LNCaP clone FGC (cell line): ENCODE data around the gene GLI2.

Experiments
- DNase-seq: peaks from one replicate; pipeline ENCODE4 v3.0.0-alpha.2; 2011; ENCODE audit warnings: low read depth
- H3K4me3 ChIP-seq: 2 replicates; pipeline ENCODE4 v1.5.1; 2011; ENCODE audit warnings: mild to moderate bottlenecking, low read depth, low read length, control low read depth
- TF ChIP-seq, protein P1 (sequence below): IDR thresholded peaks from 2 replicates; pipeline ENCODE4 v1.5.1; 2012; ENCODE audit warnings: mild to moderate bottlenecking; ENCODE audit not compliant: control insufficient read depth, insufficient read depth; ENCODE audit errors: extremely low read depth

The GLI2 gene

DNA sequence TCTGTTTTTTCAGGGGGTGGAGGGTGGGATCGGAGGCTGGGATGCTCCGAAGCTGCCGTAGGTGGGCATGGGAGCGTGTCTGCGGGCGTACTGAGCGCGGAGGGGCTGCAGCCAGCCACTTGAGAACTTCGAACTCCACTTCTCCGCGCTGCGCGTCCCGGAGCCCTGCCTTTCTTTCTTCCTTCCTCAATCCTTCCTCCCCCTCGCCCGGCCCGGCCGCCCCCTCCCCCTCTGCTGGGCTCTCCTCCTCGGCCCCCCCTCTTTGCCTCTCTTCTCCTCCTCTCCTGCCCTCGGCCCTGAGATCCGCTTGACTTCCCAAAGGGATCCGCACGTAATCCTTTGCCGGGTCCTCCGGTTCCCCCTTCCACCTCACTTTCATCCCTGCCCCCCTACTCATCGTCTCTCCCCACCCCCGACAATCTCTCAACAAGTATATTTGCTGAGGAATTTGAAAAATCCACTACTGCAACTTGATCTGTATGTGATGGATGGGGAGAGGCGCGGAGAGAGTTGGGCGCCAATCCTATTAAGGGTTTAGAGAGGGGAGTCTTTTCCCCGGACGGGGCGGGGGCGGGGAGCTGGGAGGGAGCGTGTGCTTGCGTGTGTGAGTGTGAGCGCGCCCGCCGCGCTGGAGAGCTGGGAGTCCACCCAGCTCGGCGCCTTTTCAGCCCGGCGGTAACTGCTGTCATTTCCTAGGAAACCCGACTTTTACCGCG is 1.1 kb downstream of the GLI2 start:
- no peak for DNase-seq
- TF ChIP-seq, protein P1, sequence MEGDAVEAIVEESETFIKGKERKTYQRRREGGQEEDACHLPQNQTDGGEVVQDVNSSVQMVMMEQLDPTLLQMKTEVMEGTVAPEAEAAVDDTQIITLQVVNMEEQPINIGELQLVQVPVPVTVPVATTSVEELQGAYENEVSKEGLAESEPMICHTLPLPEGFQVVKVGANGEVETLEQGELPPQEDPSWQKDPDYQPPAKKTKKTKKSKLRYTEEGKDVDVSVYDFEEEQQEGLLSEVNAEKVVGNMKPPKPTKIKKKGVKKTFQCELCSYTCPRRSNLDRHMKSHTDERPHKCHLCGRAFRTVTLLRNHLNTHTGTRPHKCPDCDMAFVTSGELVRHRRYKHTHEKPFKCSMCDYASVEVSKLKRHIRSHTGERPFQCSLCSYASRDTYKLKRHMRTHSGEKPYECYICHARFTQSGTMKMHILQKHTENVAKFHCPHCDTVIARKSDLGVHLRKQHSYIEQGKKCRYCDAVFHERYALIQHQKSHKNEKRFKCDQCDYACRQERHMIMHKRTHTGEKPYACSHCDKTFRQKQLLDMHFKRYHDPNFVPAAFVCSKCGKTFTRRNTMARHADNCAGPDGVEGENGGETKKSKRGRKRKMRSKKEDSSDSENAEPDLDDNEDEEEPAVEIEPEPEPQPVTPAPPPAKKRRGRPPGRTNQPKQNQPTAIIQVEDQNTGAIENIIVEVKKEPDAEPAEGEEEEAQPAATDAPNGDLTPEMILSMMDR = no peak
- peak overlapping the region; percentile 42 for H3K4me3 ChIP-seq

DNA sequence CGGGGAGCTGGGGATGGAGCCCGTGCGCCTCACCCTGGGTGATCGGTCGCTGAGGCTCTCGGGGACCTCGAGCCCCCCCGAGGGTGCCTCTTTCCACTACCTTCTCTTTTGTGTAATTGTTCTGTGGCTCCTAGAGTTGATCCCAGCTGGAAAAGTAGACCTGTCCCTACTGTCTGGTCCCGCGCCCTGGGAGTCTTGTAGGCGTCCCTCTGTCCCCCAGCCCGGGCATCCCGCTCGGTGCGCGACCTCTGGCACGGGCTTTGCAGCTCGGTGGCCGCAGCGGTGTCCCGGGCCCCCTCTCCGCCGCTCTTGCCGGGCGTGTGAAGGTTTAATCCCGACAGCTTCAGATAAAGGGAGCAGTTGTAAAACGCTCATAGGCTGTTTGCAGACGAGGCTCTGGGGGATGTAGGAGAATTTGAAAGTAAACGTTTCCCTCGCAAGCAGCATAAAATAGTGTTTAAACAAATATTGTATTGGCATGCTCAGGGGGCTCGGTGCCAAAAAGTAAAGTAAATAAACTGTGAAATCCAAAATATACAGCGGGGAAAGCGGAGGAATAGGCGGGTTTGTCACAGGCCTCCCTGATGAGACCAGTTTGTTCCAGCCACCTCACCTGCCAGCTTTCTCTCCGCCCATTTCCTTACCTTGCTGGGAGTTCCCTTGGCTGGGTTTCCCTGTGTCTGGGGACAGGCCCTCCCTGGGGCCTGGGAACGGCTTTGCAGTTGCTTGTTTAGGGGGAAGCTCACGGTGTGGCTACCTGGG is 1.9 kb downstream of the GLI2 start:
- H3K4me3 ChIP-seq = peak overlapping the region; percentile 42
- TF ChIP-seq, protein P1 = no peak
- DNase-seq = peak; percentile 88

DNA sequence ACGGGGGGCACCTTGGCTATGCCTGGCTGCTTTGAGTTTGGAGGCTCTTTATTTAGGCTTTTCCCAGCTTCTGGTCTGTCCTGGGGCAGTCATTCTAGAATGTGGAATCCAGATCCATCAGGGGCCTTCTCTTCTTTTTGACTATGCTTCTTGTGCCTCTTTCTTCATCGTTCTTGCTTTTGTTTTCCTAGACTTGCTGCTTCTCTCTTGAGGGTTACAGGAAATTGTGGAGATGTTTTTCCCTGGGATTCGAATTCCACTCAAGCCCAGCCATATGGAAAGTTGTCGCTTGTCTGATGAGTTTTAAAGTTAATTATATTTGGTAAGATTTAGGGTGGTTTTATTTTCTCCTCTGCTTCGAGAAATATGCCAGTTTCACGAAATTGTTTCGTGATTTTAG is 2.4 kb downstream of the GLI2 start:
- no peak for DNase-seq
- H3K4me3 ChIP-seq = no peak overlapping the region; the same call in 1 of the 2 replicates
- TF ChIP-seq, protein P1 = no peak

DNA sequence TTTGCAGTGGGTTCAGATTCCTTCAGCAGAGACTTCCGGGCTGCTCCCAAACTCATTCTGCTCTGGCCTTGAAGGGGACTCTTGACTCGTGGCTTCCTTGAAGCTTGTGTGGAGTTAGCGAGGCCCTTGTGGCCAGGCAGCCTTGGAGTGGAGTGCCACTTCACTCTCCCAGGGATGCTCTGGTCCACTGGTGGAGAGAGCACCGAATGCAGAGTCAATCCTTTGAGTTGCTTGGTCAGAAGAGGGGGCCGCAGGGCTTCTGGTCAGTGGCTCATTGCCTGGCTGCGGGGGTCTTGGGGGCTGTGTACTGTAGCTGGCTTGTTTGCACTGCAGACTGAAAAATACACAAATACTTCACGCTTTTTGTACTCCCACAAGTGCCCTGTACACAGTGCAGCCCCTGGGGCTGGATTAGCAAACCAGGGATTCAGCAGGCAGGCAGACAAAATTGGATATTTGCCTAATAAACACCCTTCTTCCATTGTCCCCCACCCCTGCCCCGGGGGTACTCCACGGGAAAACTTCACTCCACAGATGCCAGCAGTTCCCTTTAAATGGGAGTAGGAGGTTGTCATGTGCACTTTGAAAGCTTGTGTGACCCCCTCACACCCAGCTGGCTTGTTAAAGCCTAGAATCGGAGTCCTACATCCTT is 3.2 kb downstream of the GLI2 start:
- H3K4me3 ChIP-seq = no peak overlapping the region
- DNase-seq = no peak
- TF ChIP-seq, protein P1 = no peak

DNA sequence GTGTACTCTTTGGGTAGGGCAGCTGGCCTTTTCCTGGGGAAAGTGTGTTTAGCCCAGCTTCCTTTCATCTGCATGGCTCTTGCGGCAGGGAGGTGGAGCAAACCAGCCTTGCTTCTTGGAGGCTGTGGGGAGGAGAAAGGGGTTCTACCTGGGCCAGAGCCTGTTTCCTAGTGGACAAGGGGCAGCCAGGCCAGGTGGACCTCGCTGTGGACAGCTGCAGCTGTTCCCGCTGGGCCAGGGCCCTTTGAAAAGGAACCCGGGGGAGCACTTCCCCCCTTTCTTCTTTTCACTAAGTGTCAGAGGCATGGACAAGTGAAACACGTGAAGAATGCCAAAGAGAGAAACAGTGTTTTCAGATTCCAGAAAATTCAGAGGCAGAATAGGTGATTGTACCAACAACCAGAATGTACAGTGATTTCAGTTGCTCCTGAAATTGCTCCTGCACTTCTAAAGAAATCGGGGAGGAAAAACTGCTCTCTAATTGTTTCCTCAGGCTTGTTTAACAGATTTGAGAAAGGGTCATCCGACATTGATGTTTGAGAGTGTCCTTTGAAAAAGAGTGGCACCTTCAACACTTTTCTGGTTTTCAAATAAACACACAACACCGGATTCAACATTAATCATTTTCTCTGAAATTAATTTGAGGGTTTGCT is 3.9 kb downstream of the GLI2 start:
- TF ChIP-seq, protein P1 = no peak
- DNase-seq = no peak
- H3K4me3 ChIP-seq = no peak overlapping the region

DNA sequence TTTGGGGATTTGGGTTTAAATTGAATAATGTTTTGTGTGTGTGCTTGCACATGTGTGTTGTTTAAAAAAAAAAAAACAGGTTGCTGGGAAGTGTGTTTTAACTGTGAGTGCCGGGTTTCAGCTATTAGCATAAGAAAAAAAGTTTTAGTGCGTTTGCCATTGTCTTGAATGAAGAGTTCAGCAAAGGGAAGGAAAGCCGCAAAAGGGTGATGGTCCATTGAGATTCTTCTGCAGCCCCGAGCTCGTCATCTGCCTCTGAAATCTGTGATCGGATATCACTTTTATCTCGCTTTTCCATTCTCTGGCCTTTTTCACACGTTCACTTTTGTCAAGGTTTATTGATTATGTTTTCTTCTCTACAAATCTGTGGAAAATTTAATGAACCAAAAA is 4.7 kb downstream of the GLI2 start:
- DNase-seq = no peak
- H3K4me3 ChIP-seq = no peak overlapping the region
- TF ChIP-seq, protein P1 = no peak
